ENCODE results near the gene FAAH.

- TF ChIP-seq POLR2AphosphoS5 (IDR thresholded peaks at IDR 0.05): no peak
- no peak for TF ChIP-seq POLR2A (IDR thresholded peaks at IDR 0.05)
These were observed 67.8 kb downstream of the FAAH start for GRCh38 chr1:46461809-46462448.

Measured in breast epithelium (tissue), 3 donors.